PFSK-1 (cell line): ENCODE results near the gene CTNND2.

Experiments
- FOXP2 ChIP-seq: optimal IDR thresholded peaks from 2 replicates; pipeline ENCODE3; 2011; ENCODE audit warnings: borderline replicate concordance, control low read depth, inconsistent platforms; ENCODE audit not compliant: insufficient read depth; ENCODE audit errors: extremely low read length, extremely low read depth
- POLR2AphosphoS5 ChIP-seq: IDR thresholded peaks from 2 replicates; pipeline ENCODE4 v1.6.1; 2012; ENCODE audit warnings: low read depth, mild to moderate bottlenecking, control low read depth, low read length, moderate library complexity
- TAF1 ChIP-seq: IDR thresholded peaks from 2 replicates; pipeline ENCODE4 v1.6.1; 2012; ENCODE audit warnings: low read length, control low read depth, borderline replicate concordance; ENCODE audit not compliant: insufficient read depth
- TF ChIP-seq, protein P1 (sequence below), 2 experiments: IDR thresholded peaks; 2 replicates each; pipeline versions ENCODE4 v1.6.1 to v1.8.0; 2011 to 2012; ENCODE audit warnings: low read depth in 2 of 2, low read length in 2 of 2, control low read depth in 1 of 2, inconsistent platforms in 1 of 2, mild to moderate bottlenecking in 1 of 2, moderate library complexity in 1 of 2; ENCODE audit not compliant: insufficient read depth in 1 of 2

DNA sequence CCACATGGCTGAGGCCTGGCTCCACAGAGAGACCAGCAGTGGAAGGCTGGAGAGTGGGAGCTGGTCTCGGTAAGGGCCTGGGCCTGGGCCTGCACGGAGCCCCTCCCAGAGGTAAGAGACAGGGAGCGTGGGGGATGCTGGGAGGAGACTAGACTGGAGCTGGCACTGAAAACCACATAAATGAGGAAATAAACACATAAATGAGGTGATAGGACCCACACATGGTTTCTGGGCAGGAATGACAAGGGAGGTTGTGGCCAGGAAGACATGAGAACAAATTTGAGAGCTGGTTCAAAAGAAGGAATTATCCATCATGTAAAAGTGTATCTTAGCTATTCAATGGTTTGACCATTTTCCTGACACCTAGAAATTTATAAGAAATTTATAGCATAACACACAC lies 691.5 kb downstream of the CTNND2 start:
- TF ChIP-seq TAF1: no peak
- no peak for TF ChIP-seq POLR2AphosphoS5
- TF ChIP-seq FOXP2: no peak
- TF ChIP-seq, protein P1, sequence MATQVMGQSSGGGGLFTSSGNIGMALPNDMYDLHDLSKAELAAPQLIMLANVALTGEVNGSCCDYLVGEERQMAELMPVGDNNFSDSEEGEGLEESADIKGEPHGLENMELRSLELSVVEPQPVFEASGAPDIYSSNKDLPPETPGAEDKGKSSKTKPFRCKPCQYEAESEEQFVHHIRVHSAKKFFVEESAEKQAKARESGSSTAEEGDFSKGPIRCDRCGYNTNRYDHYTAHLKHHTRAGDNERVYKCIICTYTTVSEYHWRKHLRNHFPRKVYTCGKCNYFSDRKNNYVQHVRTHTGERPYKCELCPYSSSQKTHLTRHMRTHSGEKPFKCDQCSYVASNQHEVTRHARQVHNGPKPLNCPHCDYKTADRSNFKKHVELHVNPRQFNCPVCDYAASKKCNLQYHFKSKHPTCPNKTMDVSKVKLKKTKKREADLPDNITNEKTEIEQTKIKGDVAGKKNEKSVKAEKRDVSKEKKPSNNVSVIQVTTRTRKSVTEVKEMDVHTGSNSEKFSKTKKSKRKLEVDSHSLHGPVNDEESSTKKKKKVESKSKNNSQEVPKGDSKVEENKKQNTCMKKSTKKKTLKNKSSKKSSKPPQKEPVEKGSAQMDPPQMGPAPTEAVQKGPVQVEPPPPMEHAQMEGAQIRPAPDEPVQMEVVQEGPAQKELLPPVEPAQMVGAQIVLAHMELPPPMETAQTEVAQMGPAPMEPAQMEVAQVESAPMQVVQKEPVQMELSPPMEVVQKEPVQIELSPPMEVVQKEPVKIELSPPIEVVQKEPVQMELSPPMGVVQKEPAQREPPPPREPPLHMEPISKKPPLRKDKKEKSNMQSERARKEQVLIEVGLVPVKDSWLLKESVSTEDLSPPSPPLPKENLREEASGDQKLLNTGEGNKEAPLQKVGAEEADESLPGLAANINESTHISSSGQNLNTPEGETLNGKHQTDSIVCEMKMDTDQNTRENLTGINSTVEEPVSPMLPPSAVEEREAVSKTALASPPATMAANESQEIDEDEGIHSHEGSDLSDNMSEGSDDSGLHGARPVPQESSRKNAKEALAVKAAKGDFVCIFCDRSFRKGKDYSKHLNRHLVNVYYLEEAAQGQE (IDR thresholded peaks at IDR 0.05; ENCODE audit: insufficient read depth in 1 of 2, low read depth in 2 of 2, low read length in 2 of 2): no peak
